HG02759 (cell line): ENCODE data around the gene HYAL3.
"Not testable (repeated sequence)": the region's sequence is repeated elsewhere in the genome, so short reads cannot be mapped to it uniquely, and the experiment has no call there.

Experiments
- ATAC-seq: cut with Tn5 transposase; IDR thresholded peaks from one replicate; pipeline ENCODE4 v1.9.1; 2021; ENCODE audit warnings: mild to moderate bottlenecking, moderate library complexity; ENCODE audit not compliant: unreplicated experiment

HYAL3 gene

GRCh38 chr3:50272538-50272910 is 26.7 kb downstream of the HYAL3 start:
- ATAC-seq, result not testable (repeated sequence)

GRCh38 chr3:50271314-50271936 is 27.8 kb downstream of the HYAL3 start:
- ATAC-seq, result no peak

DNA sequence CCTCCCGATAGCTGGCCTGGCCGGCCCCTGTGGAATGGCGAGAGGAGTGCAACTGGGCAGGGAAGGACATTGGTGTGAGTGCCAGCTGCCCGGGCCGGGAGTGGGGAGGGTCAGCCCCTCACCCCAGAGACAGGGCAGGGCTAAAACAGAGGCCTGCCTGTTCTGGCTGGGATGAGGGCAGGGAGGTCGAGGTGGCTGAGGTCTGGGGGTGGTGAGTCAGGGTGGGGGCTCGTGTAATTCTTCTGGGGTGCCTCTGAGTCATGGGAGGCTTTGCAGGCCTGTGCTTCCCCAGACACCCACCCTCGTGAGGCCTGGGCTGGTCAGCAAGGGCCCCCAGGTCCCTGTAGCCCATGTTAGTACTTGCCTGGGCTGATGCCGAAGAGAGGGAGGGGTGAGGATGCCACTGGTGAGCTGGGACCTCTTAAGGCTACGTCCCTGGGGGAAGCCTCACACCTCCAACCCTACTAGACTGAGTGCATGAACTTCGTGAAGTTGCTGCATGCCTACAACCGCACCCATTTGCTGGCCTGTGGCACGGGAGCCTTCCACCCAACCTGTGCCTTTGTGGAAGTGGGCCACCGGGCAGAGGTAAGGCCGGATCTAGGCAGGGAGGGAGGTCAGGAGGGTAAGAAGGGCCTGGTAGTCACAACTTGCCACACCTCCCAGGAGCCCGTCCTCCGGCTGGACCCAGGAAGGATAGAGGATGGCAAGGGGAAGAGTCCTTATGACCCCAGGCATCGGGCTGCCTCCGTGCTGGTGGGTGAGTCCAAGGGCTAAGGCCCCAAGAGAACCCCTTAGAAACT is 28.6 kb downstream of the HYAL3 start:
- ATAC-seq, result no peak

DNA sequence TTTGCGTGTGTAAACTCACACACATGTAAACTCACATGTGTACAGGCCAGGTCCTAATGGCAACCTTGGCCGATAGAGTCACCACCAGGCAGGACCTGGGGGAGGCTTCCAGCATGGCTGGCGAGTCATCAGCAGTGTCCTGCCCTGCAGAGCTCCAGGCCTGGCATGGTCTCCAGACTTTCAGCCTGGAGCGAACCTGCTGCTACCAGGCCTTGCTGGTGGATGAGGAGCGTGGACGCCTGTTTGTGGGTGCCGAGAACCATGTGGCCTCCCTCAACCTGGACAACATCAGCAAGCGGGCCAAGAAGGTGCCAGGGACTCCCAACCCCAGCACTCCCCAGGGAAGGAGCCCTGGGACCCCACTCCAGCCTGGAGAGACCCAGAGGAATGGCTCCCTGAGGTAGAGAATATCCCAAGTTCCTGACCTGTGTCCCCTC is 29.2 kb downstream of the HYAL3 start:
- no peak for ATAC-seq

GRCh38 chr3:50269460-50269859 is 29.7 kb downstream of the HYAL3 start:
- ATAC-seq, result no peak

DNA sequence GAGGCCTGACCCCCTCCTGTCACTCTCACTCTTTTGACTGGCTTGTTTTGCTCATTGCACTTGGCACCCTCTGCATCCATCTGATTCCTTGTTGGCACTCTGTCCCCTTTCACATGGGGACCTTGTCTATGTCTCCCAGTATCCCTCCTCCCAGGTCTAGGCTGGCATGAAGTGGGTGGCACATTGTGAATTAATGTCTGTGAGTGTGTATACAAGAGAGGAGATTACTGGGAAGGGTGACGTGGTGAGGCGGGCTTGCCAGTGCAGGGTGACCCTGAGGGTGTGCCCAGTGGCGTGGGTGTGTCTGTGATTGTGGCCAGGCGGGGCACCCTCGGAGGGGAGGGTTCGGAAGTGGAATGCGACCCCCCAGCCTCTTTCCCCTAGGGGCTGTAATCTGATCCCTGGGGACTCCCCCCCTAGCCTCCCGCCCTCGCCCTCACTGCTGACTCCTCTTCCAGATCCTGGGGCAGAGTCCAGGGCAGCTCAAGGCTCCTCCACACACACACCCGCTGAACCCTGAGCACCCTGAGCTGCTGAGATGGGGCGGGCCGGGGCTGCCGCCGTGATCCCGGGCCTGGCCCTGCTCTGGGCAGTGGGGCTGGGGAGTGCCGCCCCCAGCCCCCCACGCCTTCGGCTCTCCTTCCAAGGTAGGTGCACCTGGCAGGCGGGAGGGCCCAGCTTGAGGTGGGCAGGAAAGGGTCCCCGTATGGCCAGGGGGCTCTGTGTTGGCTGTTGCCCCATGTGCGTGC is 30.3 kb downstream of the HYAL3 start, which contains the start of gene SEMA3B:
Gene SEMA3B (plus strand): TSS at position 445 of the 749 bp plus-strand sequence. CDS start 94 bp downstream, at position 539.
- ATAC-seq, result no peak

DNA sequence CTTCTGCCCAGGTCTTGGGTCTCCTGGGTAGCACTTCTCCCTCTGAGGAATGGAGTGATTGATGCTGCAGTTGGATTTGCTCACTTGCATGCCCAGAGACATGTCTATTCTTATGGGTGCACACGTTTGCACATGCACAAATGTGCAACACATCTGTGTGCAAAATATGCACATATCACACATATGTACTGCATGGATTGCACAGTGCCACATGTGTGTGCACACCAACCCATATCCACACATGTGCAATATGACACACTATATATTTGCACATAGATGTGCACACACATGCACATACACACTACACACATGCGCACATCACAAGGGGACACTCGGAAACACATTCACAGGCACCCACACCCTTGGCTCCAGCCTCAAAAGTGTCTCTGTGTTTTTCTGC is 30.9 kb downstream of the HYAL3 start:
- ATAC-seq, result no peak

DNA sequence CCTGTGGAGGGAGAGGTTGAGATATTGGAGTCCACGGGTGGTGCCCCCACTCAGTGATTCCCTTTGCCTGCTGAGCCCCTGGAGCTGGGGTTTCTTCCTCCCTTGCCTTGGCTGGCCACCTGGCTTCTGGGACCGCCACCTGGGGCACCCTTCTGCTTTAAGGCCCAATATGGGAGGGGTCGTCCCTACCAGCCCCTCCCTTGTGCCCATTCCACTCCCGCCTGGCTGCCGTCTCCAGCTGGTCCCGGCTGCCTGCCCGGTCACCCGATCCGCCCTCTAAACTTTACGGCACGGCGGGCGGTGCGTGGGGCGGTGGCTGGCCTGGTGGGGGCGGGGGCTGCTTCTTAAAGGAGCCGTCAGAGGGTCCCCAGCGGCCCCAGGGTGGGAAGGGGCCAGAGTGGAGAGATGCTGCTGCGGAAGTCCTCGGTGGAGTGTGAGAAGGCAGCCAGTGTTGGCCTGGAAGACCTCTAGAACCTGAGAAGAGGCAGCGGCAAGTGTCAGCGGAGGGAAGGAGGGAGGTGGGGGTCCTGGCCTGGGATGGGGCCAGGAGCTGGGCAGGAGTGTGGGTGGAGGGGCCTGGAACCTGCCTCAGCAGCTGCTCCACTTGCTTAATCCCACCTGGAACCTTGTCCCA is 31.8 kb downstream of the HYAL3 start:
- no peak for ATAC-seq

- no peak for ATAC-seq
Observed at GRCh38 chr3:50266836-50267235, 32.4 kb downstream of the HYAL3 start.

GRCh38 chr3:50266017-50266416 is 33.2 kb downstream of the HYAL3 start:
- no peak for ATAC-seq

DNA sequence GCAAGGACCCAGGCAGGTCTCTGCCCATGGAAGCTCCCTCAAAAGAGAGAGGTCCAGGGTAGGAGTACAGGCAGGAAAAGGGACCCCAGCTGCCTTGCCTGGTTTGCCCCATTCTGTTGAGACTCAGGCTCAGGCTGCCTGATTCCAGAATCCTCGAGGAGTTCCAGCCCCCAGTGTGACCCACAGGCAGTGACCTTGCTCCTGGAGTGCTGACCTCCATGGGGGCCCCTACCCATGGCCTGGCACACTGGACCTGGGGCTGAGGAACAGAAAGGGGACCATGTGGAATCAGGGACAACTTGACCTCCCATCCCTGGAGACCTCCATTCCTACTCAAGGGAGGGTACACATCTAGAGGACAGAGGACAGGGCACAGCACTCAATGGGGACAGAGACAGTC is 33.6 kb downstream of the HYAL3 start:
- ATAC-seq, result no peak

- ATAC-seq, result no peak
Observed at GRCh38 chr3:50264964-50265485, 34.2 kb downstream of the HYAL3 start.

DNA sequence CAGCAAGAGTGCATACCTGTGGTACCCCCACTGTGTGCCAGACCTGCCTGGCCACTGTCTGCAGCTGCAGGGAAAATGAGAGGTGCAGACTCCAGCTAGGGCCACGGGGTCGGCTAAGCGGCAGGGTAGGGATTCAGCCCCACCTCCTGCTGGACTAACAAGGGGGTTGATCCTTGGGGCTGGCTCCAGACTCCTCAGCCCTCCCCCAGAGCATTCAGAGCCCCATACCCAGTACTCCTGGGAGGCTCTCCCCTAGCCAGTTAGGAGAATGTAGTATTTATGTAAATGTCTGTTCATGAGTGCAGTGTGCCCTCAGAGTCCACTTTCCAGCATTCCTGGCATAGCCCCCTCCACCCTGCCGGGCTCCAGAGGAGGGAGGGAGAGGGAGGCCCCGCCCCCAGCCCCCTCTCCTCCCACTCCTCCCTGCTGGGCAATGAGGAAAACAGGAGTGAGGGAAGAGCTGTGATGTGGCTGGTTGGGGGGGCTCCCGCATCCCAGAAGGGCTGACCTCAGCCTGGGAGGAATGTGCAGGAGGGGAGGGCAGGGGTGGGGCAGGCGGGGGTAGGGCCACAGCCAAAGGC is 34.7 kb downstream of the HYAL3 start:
- ATAC-seq, result no peak

GRCh38 chr3:50263478-50264382 is 35.5 kb downstream of the HYAL3 start:
- ATAC-seq, result no peak

GRCh38 chr3:50262778-50263177 is 36.4 kb downstream of the HYAL3 start:
- no peak for ATAC-seq

- not testable (repeated sequence) for ATAC-seq
Observed at GRCh38 chr3:50262200-50262599, 37.0 kb downstream of the HYAL3 start.

GRCh38 chr3:50261505-50261904 is 37.7 kb downstream of the HYAL3 start:
- ATAC-seq, result no peak

DNA sequence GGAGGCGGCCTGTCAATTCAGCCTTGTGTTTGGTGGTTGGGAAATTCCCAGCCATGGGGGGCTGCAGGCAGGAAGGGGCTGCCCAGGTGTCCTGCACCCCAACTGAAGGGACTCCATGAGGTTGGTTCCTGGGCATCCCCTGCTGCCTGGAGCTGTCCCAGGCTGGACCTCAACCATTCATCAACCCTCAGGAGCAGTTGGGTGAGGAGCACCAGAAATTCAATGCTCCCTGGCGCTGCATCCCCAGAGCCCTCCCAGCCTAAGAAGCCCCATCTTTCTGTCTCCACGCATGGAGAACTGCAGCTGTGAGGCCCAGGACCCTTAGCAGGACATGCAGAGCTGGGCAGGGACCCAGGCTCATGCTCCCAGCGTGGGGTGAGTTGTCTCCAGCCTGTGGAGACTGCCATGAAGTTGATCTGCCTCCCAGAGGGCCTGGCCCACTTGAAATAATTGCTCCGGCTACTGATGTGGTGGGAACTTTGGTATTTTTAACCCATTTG is 38.2 kb downstream of the HYAL3 start:
- ATAC-seq, result no peak
